GM18502 (cell line): ENCODE measurements around the gene FYCO1.

Experiments used
- ATAC-seq: cut with Tn5 transposase; IDR thresholded peaks from one replicate; pipeline ENCODE4 v1.9.1; 2021; ENCODE audit warnings: mild to moderate bottlenecking; ENCODE audit not compliant: unreplicated experiment, poor library complexity

The FYCO1 gene

GRCh38 chr3:45985532-45986302 lies 9.9 kb downstream of the FYCO1 start:
- ATAC-seq: no peak

- no peak for ATAC-seq
Measured at GRCh38 chr3:45984331-45985312, 11.0 kb downstream of the FYCO1 start.

- no peak for ATAC-seq
Measured at GRCh38 chr3:45983770-45984169, 11.9 kb downstream of the FYCO1 start.

GRCh38 chr3:45981346-45982074 lies 14.1 kb downstream of the FYCO1 start:
- no peak for ATAC-seq

- no peak for ATAC-seq
Measured at GRCh38 chr3:45980819-45981218, 14.8 kb downstream of the FYCO1 start.

GRCh38 chr3:45980229-45980813 lies 15.3 kb downstream of the FYCO1 start:
- ATAC-seq: no peak

GRCh38 chr3:45979378-45979777 lies 16.2 kb downstream of the FYCO1 start:
- no peak for ATAC-seq

GRCh38 chr3:45978006-45978761 lies 17.4 kb downstream of the FYCO1 start:
- ATAC-seq: no peak

- no peak for ATAC-seq
Measured at GRCh38 chr3:45976191-45977091, 19.2 kb downstream of the FYCO1 start.

- no peak for ATAC-seq
Measured at GRCh38 chr3:45975686-45976085, 19.9 kb downstream of the FYCO1 start.

GRCh38 chr3:45974686-45975085 lies 20.9 kb downstream of the FYCO1 start:
- ATAC-seq: no peak

GRCh38 chr3:45972534-45973402 lies 22.9 kb downstream of the FYCO1 start:
- ATAC-seq: no peak

- no peak for ATAC-seq
Measured at GRCh38 chr3:45969953-45970352, 25.7 kb downstream of the FYCO1 start.

- no peak for ATAC-seq
Measured at GRCh38 chr3:45969116-45969515, 26.5 kb downstream of the FYCO1 start.

- ATAC-seq: no peak
Measured at GRCh38 chr3:45968706-45969105, 26.9 kb downstream of the FYCO1 start.

- no peak for ATAC-seq
Measured at GRCh38 chr3:45968149-45968548, 27.5 kb downstream of the FYCO1 start.

- ATAC-seq: no peak
Measured at GRCh38 chr3:45967724-45968123, 27.9 kb downstream of the FYCO1 start.
